K562 (cell line): ENCODE data around the gene TOX2. TPM values are rescaled to one million over a fixed set of nuclear protein-coding genes. Genes with fewer than 3 reads are reported as not detected.

Source experiments
- ATAC-seq: fragments of 200-7000 bp; cut with Tn5 transposase; 3 replicates; pipeline ENCODE4 v1.9.1; 2020; ENCODE audit warnings: moderate library complexity
- BruUV-seq: library from RNA; stranded (reverse); fragments of 400-500 nt; replicated peaks from 2 replicates; lab custom pipeline; 2021; lab: Mats Ljungman, UMichigan
- CTCF ChIA-PET: fragments of 300-600 bp; formaldehyde crosslinking; extraction: SDS; loops from one replicate; lab custom pipeline; 2021; ENCODE audit warnings: low intra/inter-chr PET ratio; lab: Yijun Ruan, JAX
- POLR2A ChIA-PET: fragments of 300-600, 350-650 bp; sonication (Branson Sonifier 250); formaldehyde crosslinking; extraction: SDS; loops from one replicate; lab custom pipeline; 2021; ENCODE audit warnings: antibody characterized with exemption, inconsistent platforms; lab: Yijun Ruan, JAX
- DNase-seq, 4 experiments: peaks; one replicate each; pipeline versions ENCODE4 v3.0.0 to v3.0.0-alpha.2; 2011 to 2018; ENCODE audit warnings: low spot score in 3 of 4, mixed read lengths in 3 of 4; ENCODE audit errors: extremely low read depth in 1 of 4
- FAIRE-seq: peaks from 2 replicates; lab custom pipeline; 2011; peaks lifted over from hg19 to GRCh38; lab: Jason Lieb, UNC
- H2AFZ ChIP-seq: 2 replicates; pipeline ENCODE4 v1.6.0; 2011; ENCODE audit warnings: low read depth, low read length, control low read depth, inconsistent platforms
- H3K27ac ChIP-seq: fragments of 200-600 bp; 3 replicates; pipeline ENCODE4 v1.8.0; 2011; ENCODE audit warnings: low read depth, mild to moderate bottlenecking, control low read depth, inconsistent platforms, low read length, moderate library complexity, mixed read lengths; ENCODE audit errors: extremely low read depth
- H3K27me3 ChIP-seq, 2 experiments: fragments of 300-600 bp in 1 of 2; 2 replicates in 1 of 2; 3 replicates in 1 of 2; pipeline versions ENCODE4 v1.6.0 to v1.8.0; 2011; ENCODE audit warnings: inconsistent platforms in 2 of 2, low read length in 2 of 2, mild to moderate bottlenecking in 1 of 2, mixed read lengths in 1 of 2, moderate library complexity in 1 of 2; ENCODE audit not compliant: control insufficient read depth in 2 of 2, insufficient read depth in 2 of 2
- H3K36me3 ChIP-seq: fragments of 300-600 bp; 3 replicates; pipeline ENCODE4 v1.8.0; 2011; ENCODE audit warnings: mild to moderate bottlenecking, low read length, inconsistent platforms; ENCODE audit not compliant: control insufficient read depth, insufficient read depth
- H3K4me1 ChIP-seq, 2 experiments: fragments of 200-600 bp in 1 of 2; replicated peaks in 1 of 2; 2 replicates in 1 of 2; 3 replicates in 1 of 2; pipeline versions ENCODE4 v1.5.1 to v1.8.0; 2011; ENCODE audit warnings: inconsistent platforms in 2 of 2, low read length in 2 of 2, mild to moderate bottlenecking in 1 of 2, mixed read lengths in 1 of 2, moderate library complexity in 1 of 2; ENCODE audit not compliant: control insufficient read depth in 2 of 2, insufficient read depth in 2 of 2
- H3K4me2 ChIP-seq: 2 replicates; pipeline ENCODE4 v1.6.1; 2011; ENCODE audit warnings: low read length, control low read depth, inconsistent platforms, mixed read lengths; ENCODE audit not compliant: insufficient read depth
- H3K4me3 ChIP-seq: fragments of 200-600 bp; sonication (generic), shearing (Covaris generic); 2 replicates; pipeline ENCODE4 v1.5.1; 2016; ENCODE audit warnings: control low read depth, inconsistent platforms
- H3K79me2 ChIP-seq: fragments of 200-600 bp; 3 replicates; pipeline ENCODE4 v1.8.0; 2011; ENCODE audit warnings: low read length, inconsistent platforms; ENCODE audit not compliant: control insufficient read depth, insufficient read depth
- H3K9ac ChIP-seq, 2 experiments: 2 replicates each; pipeline versions ENCODE4 v1.6.0 to v1.6.1; 2011; ENCODE audit warnings: low read depth in 2 of 2, low read length in 2 of 2, control low read depth in 1 of 2, inconsistent platforms in 1 of 2, mild to moderate bottlenecking in 1 of 2, mixed read lengths in 1 of 2; ENCODE audit not compliant: insufficient read depth in 1 of 2
- H3K9me1 ChIP-seq: one replicate; pipeline ENCODE4 v1.6.0; 2011; ENCODE audit warnings: inconsistent platforms, mild to moderate bottlenecking, low read length, moderate library complexity; ENCODE audit not compliant: control insufficient read depth, insufficient read depth
- H3K9me3 ChIP-seq: replicated peaks from 2 replicates; pipeline ENCODE4 v1.5.1; 2011; ENCODE audit warnings: low read depth, low read length, inconsistent platforms; ENCODE audit not compliant: control insufficient read depth, insufficient read depth
- H4K20me1 ChIP-seq: replicated peaks from 2 replicates; pipeline ENCODE4 v1.6.1; 2011; ENCODE audit warnings: low read length, inconsistent platforms, mixed read lengths; ENCODE audit not compliant: control insufficient read depth, insufficient read depth
- BCL6 ChIP-seq: fragments of 250-450 bp; sonication (Bioruptor Pico); IDR thresholded peaks from 2 replicates; pipeline ENCODE4 v1.4.0; 2020
- NELFE ChIP-seq: IDR thresholded peaks from 2 replicates; pipeline ENCODE4 v1.6.1; 2011; ENCODE audit warnings: mild to moderate bottlenecking; ENCODE audit not compliant: insufficient read depth, insufficient read length
- NR1H2 ChIP-seq: sonication (generic); formaldehyde crosslinking; IDR thresholded peaks from 2 replicates; pipeline ENCODE4 v1.4.0; 2020; ENCODE audit warnings: mild to moderate bottlenecking, missing genetic modification reagents
- NR2C1 ChIP-seq, 2 experiments: fragments of 450-650 bp; IDR thresholded peaks; 2 replicates each; pipeline ENCODE4 v1.6.1; 2017; ENCODE audit warnings: mild to moderate bottlenecking in 2 of 2, antibody characterized with exemption in 1 of 2, inconsistent platforms in 1 of 2, missing compliant biosample characterization in 1 of 2, missing genetic modification characterization in 1 of 2
- RCOR1 ChIP-seq, 2 experiments: IDR thresholded peaks; 2 replicates each; pipeline ENCODE4 v1.6.1; 2012; ENCODE audit warnings: low read depth in 2 of 2, low read length in 2 of 2, borderline replicate concordance in 1 of 2, improper control_type of control experiment in 1 of 2
- ZBTB17 ChIP-seq: fragments of 450-650 bp; formaldehyde crosslinking; IDR thresholded peaks from 2 replicates; pipeline ENCODE4 v1.4.0; 2020; ENCODE audit warnings: mild to moderate bottlenecking
- ZSCAN32 ChIP-seq: fragments of 450-650 bp; formaldehyde crosslinking; IDR thresholded peaks from 2 replicates; pipeline ENCODE4 v1.4.0; 2020; ENCODE audit warnings: mild to moderate bottlenecking, moderate library complexity
- WGBS: fragments of 100-300 bp; shearing (Covaris generic); methylation state at CpG from one replicate; pipeline ENCODE4 v1.1.6; 2016; ENCODE audit warnings: low coverage, mixed read lengths; ENCODE audit not compliant: insufficient coverage; ENCODE audit errors: missing lambda C conversion rate; 5-methylcytosine and 5-hydroxymethylcytosine counted together
- in situ Hi-C: fragments of 300-500 bp; cut with MboI; formaldehyde crosslinking; loops from 4 replicates; pipeline ENCODE4 v1.15.0; 2018; ENCODE audit warnings: inconsistent platforms, mixed read lengths
- intact Hi-C: fragments of 100-400 bp; cut with micrococcal nuclease; formaldehyde crosslinking; loops from 2 replicates; pipeline ENCODE4 v1.14.2; 2022
- polyA plus RNA-seq, 8 experiments: library from polyadenylated mRNA; depleted of rRNA in 4 of 8; stranded (reverse) in 5 of 8; unstranded in 3 of 8; fragments of >200 nt; fragmentation: Nextera tagmentation in 2 of 8; fragmentation: Illumina TruSeq in 1 of 8; extraction: Ambion mirVana in 2 of 8; extraction: Trizol in 1 of 8; gene quantifications; 2 replicates each; pipeline versions ENCODE4 v1.2.1 to v1.2.3, GENCODE V29; 2011 to 2014; ENCODE audit warnings: inconsistent platforms in 1 of 8, missing spikeins in 1 of 8
- total RNA-seq, 7 experiments: library from RNA; depleted of rRNA in 6 of 7; stranded (reverse); fragments of >200 nt in 6 of 7; fragmentation: Illumina TruSeq in 2 of 7; extraction: Trizol in 2 of 7; gene quantifications; 2 replicates each; pipeline versions ENCODE4 v1.2.1 to v1.2.3, GENCODE V29; 2011 to 2021; ENCODE audit warnings: low replicate concordance in 1 of 7
- TF ChIP-seq, protein P1 (sequence below): fragments of 450-650 bp; IDR thresholded peaks from 2 replicates; pipeline ENCODE4 v1.7.0; 2016; ENCODE audit warnings: borderline replicate concordance
- TF ChIP-seq, protein P2 (sequence below): sonication (generic); formaldehyde crosslinking; IDR thresholded peaks from 2 replicates; pipeline ENCODE4 v1.8.1; 2022; ENCODE audit warnings: missing genetic modification reagents
- TF ChIP-seq, protein P3 (sequence below), 2 experiments: fragments of 200-800 bp in 1 of 2; sonication (Bioruptor generic) in 1 of 2; sonication (generic) in 1 of 2; formaldehyde crosslinking in 1 of 2; IDR thresholded peaks in 1 of 2; conservative IDR thresholded peaks in 1 of 2; 2 replicates each; pipeline versions ENCODE4 v1.5.0 to v1.6.1; 2016 to 2020; ENCODE audit warnings: missing compliant biosample characterization in 1 of 2, missing genetic modification characterization in 1 of 2, missing genetic modification reagents in 1 of 2
- TF ChIP-seq, protein P4 (sequence below): fragments of 200-400 bp; formaldehyde crosslinking; IDR thresholded peaks from 2 replicates; pipeline ENCODE4 v1.6.1; 2017; ENCODE audit warnings: mild to moderate bottlenecking, low read depth, low read length, moderate library complexity

TOX2 gene
- total and polyA plus RNA-seq, 9 of the 15 experiments (the other 6 are each of a cell fraction or from before 2014, with no cell fraction given), result not detected

DNA sequence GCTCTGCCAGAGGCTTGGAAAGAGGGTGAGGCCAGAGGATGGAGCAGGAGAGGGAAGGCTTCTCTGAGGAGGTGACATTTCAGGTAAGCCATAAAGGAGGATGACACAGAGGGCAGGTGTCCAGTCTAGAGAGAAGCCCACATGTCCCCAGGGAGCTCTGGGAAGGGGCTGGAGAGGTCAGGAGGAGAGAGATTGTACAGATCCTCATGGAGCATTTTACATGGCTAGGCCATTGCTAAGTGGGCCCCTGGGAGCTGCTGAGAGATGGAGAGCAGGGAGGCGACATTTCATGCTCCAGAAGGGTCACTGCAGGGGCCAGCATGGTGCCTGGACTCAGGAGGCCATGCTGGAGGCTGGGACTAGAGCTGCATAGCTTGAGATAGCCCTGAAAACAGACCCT, 124.5 kb downstream of the TOX2 start (continued):
- no peak for TF ChIP-seq NR2C1 (IDR thresholded peaks at IDR 0.05)
- TF ChIP-seq NR2C1 (tag; IDR thresholded peaks at IDR 0.05), result no peak
- TF ChIP-seq, protein P1, sequence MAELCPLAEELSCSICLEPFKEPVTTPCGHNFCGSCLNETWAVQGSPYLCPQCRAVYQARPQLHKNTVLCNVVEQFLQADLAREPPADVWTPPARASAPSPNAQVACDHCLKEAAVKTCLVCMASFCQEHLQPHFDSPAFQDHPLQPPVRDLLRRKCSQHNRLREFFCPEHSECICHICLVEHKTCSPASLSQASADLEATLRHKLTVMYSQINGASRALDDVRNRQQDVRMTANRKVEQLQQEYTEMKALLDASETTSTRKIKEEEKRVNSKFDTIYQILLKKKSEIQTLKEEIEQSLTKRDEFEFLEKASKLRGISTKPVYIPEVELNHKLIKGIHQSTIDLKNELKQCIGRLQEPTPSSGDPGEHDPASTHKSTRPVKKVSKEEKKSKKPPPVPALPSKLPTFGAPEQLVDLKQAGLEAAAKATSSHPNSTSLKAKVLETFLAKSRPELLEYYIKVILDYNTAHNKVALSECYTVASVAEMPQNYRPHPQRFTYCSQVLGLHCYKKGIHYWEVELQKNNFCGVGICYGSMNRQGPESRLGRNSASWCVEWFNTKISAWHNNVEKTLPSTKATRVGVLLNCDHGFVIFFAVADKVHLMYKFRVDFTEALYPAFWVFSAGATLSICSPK, result no peak
- TF ChIP-seq, protein P2, sequence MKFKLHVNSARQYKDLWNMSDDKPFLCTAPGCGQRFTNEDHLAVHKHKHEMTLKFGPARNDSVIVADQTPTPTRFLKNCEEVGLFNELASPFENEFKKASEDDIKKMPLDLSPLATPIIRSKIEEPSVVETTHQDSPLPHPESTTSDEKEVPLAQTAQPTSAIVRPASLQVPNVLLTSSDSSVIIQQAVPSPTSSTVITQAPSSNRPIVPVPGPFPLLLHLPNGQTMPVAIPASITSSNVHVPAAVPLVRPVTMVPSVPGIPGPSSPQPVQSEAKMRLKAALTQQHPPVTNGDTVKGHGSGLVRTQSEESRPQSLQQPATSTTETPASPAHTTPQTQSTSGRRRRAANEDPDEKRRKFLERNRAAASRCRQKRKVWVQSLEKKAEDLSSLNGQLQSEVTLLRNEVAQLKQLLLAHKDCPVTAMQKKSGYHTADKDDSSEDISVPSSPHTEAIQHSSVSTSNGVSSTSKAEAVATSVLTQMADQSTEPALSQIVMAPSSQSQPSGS (CRISPR knock-in tag), result no peak
- TF ChIP-seq, all 486 proteins: peak for 0

DNA sequence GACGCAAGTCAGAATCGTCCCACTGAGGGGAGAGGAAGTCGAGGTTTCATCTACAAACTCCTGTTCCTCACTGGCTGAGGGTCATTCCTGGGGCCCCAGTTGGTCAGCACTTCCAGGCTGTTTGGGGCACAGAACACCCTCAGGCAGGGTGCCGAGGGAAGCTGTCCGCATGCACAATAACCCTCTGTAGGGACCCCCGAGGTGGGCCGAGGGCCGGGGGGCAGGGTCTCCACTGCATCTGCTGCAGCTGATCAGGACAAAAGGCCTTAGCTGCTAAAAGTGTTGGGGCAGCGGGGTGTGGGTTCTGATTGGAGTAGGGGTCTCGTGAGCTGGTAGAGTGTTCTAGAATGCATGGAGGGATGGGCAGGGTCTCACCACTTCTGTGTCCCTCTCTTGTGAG, 125.1 kb downstream of the TOX2 start:
- no TSS peak for BruUV-seq
- H3K4me3 ChIP-seq, result no peak overlapping the region
- no peaks in the 10 kb centered on the region for H3K79me2 ChIP-seq
- POLR2A ChIA-PET, result no interaction called here
- no peak overlapping the region for H3K9ac ChIP-seq
- H3K9me1 ChIP-seq, result no peaks in the 10 kb centered on the region
- H3K27ac ChIP-seq, result no peak overlapping the region
- TF ChIP-seq ZBTB17 (no peak), NR1H2 (no peak), RCOR1 (IDR thresholded peaks at IDR 0.05; ENCODE audit: borderline replicate concordance in 1 of 2, low read depth in 2 of 2, low read length in 2 of 2) (no peak), NELFE (no peak), BCL6 (CRISPR knock-in tag) (no peak), ZSCAN32 (CRISPR knock-in tag) (no peak)
- TF ChIP-seq, protein P3, sequence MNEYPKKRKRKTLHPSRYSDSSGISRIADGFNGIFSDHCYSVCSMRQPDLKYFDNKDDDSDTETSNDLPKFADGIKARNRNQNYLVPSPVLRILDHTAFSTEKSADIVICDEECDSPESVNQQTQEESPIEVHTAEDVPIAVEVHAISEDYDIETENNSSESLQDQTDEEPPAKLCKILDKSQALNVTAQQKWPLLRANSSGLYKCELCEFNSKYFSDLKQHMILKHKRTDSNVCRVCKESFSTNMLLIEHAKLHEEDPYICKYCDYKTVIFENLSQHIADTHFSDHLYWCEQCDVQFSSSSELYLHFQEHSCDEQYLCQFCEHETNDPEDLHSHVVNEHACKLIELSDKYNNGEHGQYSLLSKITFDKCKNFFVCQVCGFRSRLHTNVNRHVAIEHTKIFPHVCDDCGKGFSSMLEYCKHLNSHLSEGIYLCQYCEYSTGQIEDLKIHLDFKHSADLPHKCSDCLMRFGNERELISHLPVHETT (CRISPR knock-in tag; conservative IDR thresholded peaks at IDR 0.05 in 1 of 2, IDR thresholded peaks at IDR 0.05 in 1 of 2), result no peak
- TF ChIP-seq, protein P4, sequence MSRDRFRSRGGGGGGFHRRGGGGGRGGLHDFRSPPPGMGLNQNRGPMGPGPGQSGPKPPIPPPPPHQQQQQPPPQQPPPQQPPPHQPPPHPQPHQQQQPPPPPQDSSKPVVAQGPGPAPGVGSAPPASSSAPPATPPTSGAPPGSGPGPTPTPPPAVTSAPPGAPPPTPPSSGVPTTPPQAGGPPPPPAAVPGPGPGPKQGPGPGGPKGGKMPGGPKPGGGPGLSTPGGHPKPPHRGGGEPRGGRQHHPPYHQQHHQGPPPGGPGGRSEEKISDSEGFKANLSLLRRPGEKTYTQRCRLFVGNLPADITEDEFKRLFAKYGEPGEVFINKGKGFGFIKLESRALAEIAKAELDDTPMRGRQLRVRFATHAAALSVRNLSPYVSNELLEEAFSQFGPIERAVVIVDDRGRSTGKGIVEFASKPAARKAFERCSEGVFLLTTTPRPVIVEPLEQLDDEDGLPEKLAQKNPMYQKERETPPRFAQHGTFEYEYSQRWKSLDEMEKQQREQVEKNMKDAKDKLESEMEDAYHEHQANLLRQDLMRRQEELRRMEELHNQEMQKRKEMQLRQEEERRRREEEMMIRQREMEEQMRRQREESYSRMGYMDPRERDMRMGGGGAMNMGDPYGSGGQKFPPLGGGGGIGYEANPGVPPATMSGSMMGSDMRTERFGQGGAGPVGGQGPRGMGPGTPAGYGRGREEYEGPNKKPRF, result no peak
- no peak for DNase-seq
- WGBS, result under 1% methylated on average over 10 of the region's 10 CpGs
- H2AFZ ChIP-seq, result no peak overlapping the region
- no peak for ATAC-seq
- no peaks in the 10 kb centered on the region for H3K36me3 ChIP-seq
- peaks cover 9 to 47% of the 10 kb centered on the region in 2 experiments; a peak in 4 of 5 replicates for H3K27me3 ChIP-seq
- CTCF ChIA-PET, result no interaction called here
- no peak for FAIRE-seq
- H3K4me2 ChIP-seq, result no peak overlapping the region
- intact Hi-C loops (no loop called here), in situ Hi-C loops (no loop called here)
- no peaks in the 10 kb centered on the region for H4K20me1 ChIP-seq
- no peaks in the 10 kb centered on the region for H3K4me1 ChIP-seq
- no peaks in the 10 kb centered on the region for H3K9me3 ChIP-seq
